Right renal cortex interstitium (tissue), 3 donors: ENCODE measurements around the gene PRSS58. TPM values are rescaled to one million over a fixed set of nuclear protein-coding genes. Genes with fewer than 3 reads are reported as not detected.

Experiments
- DNase-seq, 3 donors: peaks; one replicate each; pipeline ENCODE4 v3.0.0-alpha.2; 2013; ENCODE audit warnings: low read depth in 3 of 3, low spot score in 2 of 3
- polyA plus RNA-seq, 3 donors: library from polyadenylated mRNA; unstranded; fragments of 120-200 nt; gene quantifications; one replicate each; pipeline ENCODE4 v1.2.1, GENCODE V29; 2013; ENCODE audit not compliant: insufficient read length in 3 of 3

PRSS58 gene
- polyA plus RNA-seq, 3 donors, result not detected

- no peak for DNase-seq
Measured at GRCh38 chr7:142228537-142229104, 29.2 kb downstream of the PRSS58 start.

Other genes with a start within 250 kb of the PRSS58 start
- gene MGAM2, start 146.3 kb downstream of the PRSS58 start, polyA plus RNA-seq, result under 1 TPM; 0.37 to 0.92 (median 0.67) TPM